Measurements from ENCODE around the gene TSPAN18. TPM values are rescaled to one million over a fixed set of nuclear protein-coding genes. Genes with fewer than 3 reads are reported as not detected.

Gene TSPAN18
- total and polyA plus RNA-seq, 8 donors: 27.2 to 85.8 (median 63.7) TPM

GRCh38 chr11:44765676-44766075 is 38.9 kb downstream of the TSPAN18 start:
- intact Hi-C loops (cut with DNase I): no loop called here
- Histone ChIP-seq H3K27me3 (no peaks in the 10 kb centered on the region), H3K9me3 (no peaks in the 10 kb centered on the region), H3K4me3 (no peak overlapping the region), H3K4me1 (peaks cover 0 to 22% of the 10 kb centered on the region in 2 donors), H3K27ac (peak overlapping the region; percentile 14 to 45), H3K36me3 (no peaks in the 10 kb centered on the region)
- TF ChIP-seq, protein P1, sequence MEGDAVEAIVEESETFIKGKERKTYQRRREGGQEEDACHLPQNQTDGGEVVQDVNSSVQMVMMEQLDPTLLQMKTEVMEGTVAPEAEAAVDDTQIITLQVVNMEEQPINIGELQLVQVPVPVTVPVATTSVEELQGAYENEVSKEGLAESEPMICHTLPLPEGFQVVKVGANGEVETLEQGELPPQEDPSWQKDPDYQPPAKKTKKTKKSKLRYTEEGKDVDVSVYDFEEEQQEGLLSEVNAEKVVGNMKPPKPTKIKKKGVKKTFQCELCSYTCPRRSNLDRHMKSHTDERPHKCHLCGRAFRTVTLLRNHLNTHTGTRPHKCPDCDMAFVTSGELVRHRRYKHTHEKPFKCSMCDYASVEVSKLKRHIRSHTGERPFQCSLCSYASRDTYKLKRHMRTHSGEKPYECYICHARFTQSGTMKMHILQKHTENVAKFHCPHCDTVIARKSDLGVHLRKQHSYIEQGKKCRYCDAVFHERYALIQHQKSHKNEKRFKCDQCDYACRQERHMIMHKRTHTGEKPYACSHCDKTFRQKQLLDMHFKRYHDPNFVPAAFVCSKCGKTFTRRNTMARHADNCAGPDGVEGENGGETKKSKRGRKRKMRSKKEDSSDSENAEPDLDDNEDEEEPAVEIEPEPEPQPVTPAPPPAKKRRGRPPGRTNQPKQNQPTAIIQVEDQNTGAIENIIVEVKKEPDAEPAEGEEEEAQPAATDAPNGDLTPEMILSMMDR (IDR thresholded peaks at IDR 0.05): no peak
- ATAC-seq: no peak
- DNase-seq: no peak

DNA sequence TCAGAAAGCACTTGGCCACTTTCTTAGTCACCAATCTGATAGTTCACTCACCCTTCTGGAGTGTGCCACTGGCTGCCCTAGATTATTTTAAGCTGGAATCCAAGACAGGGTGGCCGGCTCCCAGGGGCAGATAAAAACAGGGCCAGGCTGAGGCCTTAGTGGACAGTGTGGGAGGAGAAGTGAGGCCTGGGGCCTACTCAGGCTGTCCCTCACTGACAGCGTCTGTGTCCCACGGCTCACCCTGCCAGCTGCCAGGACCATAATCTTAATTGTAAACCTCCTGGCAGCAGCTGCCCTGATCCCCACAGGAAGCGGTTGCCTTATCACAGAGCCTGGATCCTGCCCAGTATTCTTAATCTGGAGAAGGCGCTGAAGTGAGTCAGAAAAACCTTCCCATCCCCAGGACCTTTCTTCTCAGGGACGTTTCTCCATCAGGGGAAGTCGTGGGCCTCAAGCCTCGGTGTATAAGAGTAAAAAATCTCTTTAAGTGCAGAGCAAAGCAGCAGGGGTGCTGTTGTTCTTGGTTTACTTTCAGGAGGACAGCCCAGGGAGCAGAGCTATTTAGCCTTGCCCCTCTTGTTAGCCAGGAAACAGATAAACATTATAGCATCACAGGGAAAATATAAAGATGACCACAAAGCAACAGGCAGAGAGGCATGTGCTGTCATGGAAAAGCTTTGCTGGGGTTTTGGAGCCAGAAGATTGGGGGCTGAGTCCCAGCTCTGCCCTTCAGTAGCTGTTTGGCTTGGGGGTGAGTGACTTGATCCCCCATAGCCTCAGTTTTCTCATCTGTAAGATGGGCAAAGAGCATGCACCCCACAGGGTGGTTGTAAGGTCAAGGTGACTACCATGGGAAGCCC is 39.6 kb downstream of the TSPAN18 start:
- ATAC-seq (peak; percentile 60), DNase-seq (peak in 2 of 4 donors; percentile 38 to 52)
- no peaks in the 10 kb centered on the region for H3K36me3 ChIP-seq
- H3K4me1 ChIP-seq: peaks cover 0 to 22% of the 10 kb centered on the region in 2 donors
- peak overlapping the region; percentile 14 to 45 for H3K27ac ChIP-seq
- no peaks in the 10 kb centered on the region for H3K27me3 ChIP-seq
- no peak overlapping the region for H3K4me3 ChIP-seq
- TF ChIP-seq, protein P1 (IDR thresholded peaks at IDR 0.05): no peak
- intact Hi-C loops (cut with DNase I): no loop called here
- H3K9me3 ChIP-seq: no peaks in the 10 kb centered on the region

DNA sequence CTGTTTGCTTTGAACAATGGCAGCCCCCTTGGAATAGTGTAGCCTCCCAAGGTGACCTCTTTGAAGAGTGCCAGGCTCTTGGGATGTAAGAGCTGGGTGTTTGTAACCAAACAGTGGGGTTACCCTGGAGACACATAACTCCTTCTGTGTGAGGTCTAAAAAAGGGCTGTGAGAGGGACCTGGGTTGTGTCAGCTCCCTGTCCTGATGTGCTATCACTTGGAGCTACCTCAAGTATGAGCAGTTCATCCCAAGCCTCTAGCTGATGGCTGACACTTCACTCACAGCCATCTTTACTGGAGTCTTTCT is 40.2 kb downstream of the TSPAN18 start:
- H3K4me3 ChIP-seq: no peak overlapping the region
- H3K9me3 ChIP-seq: no peaks in the 10 kb centered on the region
- H3K36me3 ChIP-seq: no peaks in the 10 kb centered on the region
- DNase-seq: no peak
- ATAC-seq: peak; percentile 28
- TF ChIP-seq, protein P1 (IDR thresholded peaks at IDR 0.05): no peak
- H3K27ac ChIP-seq: peak overlapping the region in 1 of 2 donors; percentile 45
- intact Hi-C loops (cut with DNase I): no loop called here
- H3K4me1 ChIP-seq: peaks cover 0 to 22% of the 10 kb centered on the region in 2 donors
- H3K27me3 ChIP-seq: no peaks in the 10 kb centered on the region

GRCh38 chr11:44767421-44767820 is 40.7 kb downstream of the TSPAN18 start:
- TF ChIP-seq, protein P1 (IDR thresholded peaks at IDR 0.05): no peak
- intact Hi-C loops (cut with DNase I): no loop called here
- no peak overlapping the region for H3K27ac ChIP-seq

DNA sequence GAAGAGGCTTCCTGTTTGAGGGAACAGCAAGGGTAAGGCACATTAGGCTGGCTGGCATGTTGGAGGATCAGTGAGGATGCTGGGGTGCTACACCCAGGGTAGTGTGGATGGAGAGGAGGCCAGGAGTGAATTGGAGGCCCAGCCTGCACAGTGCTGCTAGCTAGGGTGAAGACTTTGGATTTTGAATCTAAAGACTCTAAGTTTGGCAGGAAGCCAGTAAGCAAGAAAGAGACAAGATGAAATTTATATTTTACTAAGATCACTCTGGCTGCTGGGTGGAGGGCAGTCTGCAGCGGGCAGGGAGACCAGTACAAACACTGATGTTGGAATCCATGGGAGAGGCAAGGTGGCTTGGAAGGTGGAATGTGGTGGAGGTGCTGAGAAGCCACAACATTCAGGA is 43.6 kb downstream of the TSPAN18 start:
- TF ChIP-seq, protein P1 (IDR thresholded peaks at IDR 0.05): no peak
- DNase-seq: no peak
- Histone ChIP-seq H3K27ac (no peak overlapping the region), H3K4me1 (peaks cover 10 to 26% of the 10 kb centered on the region in 2 donors), H3K4me3 (no peak overlapping the region), H3K27me3 (no peaks in the 10 kb centered on the region), H3K9me3 (no peaks in the 10 kb centered on the region), H3K36me3 (no peaks in the 10 kb centered on the region)
- ATAC-seq: no peak
- intact Hi-C loops (cut with DNase I): no loop called here

More at GRCh38 chr11:44767421-44767820, 40.7 kb downstream of the TSPAN18 start:
- no peak for ATAC-seq
- H3K4me3 ChIP-seq: no peak overlapping the region
- no peaks in the 10 kb centered on the region for H3K27me3 ChIP-seq
- no peaks in the 10 kb centered on the region for H3K9me3 ChIP-seq
- DNase-seq: no peak
- peaks cover 0 to 22% of the 10 kb centered on the region in 2 donors for H3K4me1 ChIP-seq
- H3K36me3 ChIP-seq: no peaks in the 10 kb centered on the region
